CD14-positive monocyte (primary cell): Measurements from ENCODE around the gene FBXW2. TPM values are rescaled to one million over a fixed set of nuclear protein-coding genes. Genes with fewer than 3 reads are reported as not detected.
"Not testable (repeated sequence)": the region's sequence is repeated elsewhere in the genome, so short reads cannot be mapped to it uniquely, and the experiment has no call there.

ENCODE experiments used
- DNase-seq, 3 donors: peaks; one replicate each; pipeline ENCODE4 v3.0.0-alpha.2; 2011 to 2022
- H2AFZ ChIP-seq: 2 replicates; pipeline ENCODE4 v1.6.0; 2012; ENCODE audit warnings: mild to moderate bottlenecking, low read depth, low read length, inconsistent platforms; ENCODE audit not compliant: insufficient read depth, poor library complexity, severe bottlenecking
- H3K27ac ChIP-seq, 2 donors: 1 replicate in 1 of 2; 2 replicates in 1 of 2; pipeline ENCODE4 v1.5.1; 2012 to 2013; ENCODE audit warnings: low read length in 2 of 2, control low read depth in 1 of 2, inconsistent platforms in 1 of 2, low read depth in 1 of 2, mild to moderate bottlenecking in 1 of 2
- H3K27me3 ChIP-seq, 2 donors: one replicate each; pipeline versions ENCODE4 v1.6.0 to v1.6.1; 2011 to 2013; ENCODE audit warnings: low read length in 2 of 2; ENCODE audit not compliant: control insufficient read depth in 2 of 2, insufficient read depth in 2 of 2
- H3K36me3 ChIP-seq, 2 donors: replicated peaks in 1 of 2; 1 replicate in 1 of 2; 2 replicates in 1 of 2; pipeline versions ENCODE4 v1.5.1 to v1.6.1; 2012 to 2013; ENCODE audit warnings: low read length in 2 of 2, control low read depth in 1 of 2, inconsistent platforms in 1 of 2, mild to moderate bottlenecking in 1 of 2; ENCODE audit not compliant: insufficient read depth in 2 of 2, control insufficient read depth in 1 of 2
- H3K4me1 ChIP-seq, 2 donors: 1 replicate in 1 of 2; 2 replicates in 1 of 2; pipeline versions ENCODE4 v1.5.1 to v1.6.1; 2012 to 2013; ENCODE audit warnings: low read length in 2 of 2, control low read depth in 1 of 2, inconsistent platforms in 1 of 2, mild to moderate bottlenecking in 1 of 2, moderate library complexity in 1 of 2; ENCODE audit not compliant: insufficient read depth in 2 of 2, control insufficient read depth in 1 of 2
- H3K4me2 ChIP-seq: replicated peaks from 2 replicates; pipeline ENCODE3; 2012; ENCODE audit warnings: low read length, moderate library complexity, mild to moderate bottlenecking; ENCODE audit not compliant: poor library complexity, severe bottlenecking; ENCODE audit errors: extremely low read depth
- H3K4me3 ChIP-seq, 3 experiments: fragments of 200-600 bp in 1 of 3; sonication (generic) in 1 of 3; replicated peaks in 1 of 3; 1 replicate in 2 of 3; 2 replicates in 1 of 3; pipeline ENCODE4 v1.5.1; 2011 to 2013; ENCODE audit warnings: low read length in 3 of 3, mild to moderate bottlenecking in 3 of 3, control low read depth in 2 of 3, low read depth in 2 of 3, inconsistent platforms in 1 of 3, moderate library complexity in 1 of 3
- H3K79me2 ChIP-seq: 2 replicates; pipeline ENCODE4 v1.6.0; 2012; ENCODE audit warnings: mild to moderate bottlenecking, control low read depth, inconsistent platforms, low read length, moderate library complexity; ENCODE audit not compliant: insufficient read depth
- H3K9ac ChIP-seq: 2 replicates; pipeline ENCODE4 v1.6.0; 2017; ENCODE audit warnings: low read length, mild to moderate bottlenecking; ENCODE audit not compliant: insufficient read depth, poor library complexity, severe bottlenecking
- H3K9me3 ChIP-seq, 2 donors: replicated peaks in 1 of 2; 1 replicate in 1 of 2; 2 replicates in 1 of 2; pipeline versions ENCODE4 v1.5.1 to v1.6.1; 2012 to 2013; ENCODE audit warnings: low read length in 2 of 2, control low read depth in 1 of 2; ENCODE audit not compliant: control insufficient read depth in 1 of 2, insufficient read depth in 1 of 2
- H4K20me1 ChIP-seq: 2 replicates; pipeline ENCODE4 v1.6.0; 2012; ENCODE audit warnings: mild to moderate bottlenecking, low read length, control low read depth, moderate library complexity; ENCODE audit not compliant: insufficient read depth
- H3K27ac Mint-ChIP-seq, 7 donors: one replicate each; pipeline ENCODE4 v1.8.0; 2020; ENCODE audit warnings: mild to moderate bottlenecking in 7 of 7, mixed read lengths in 7 of 7, moderate library complexity in 6 of 7, inconsistent platforms in 2 of 7
- H3K27me3 Mint-ChIP-seq, 3 donors: one replicate each; pipeline ENCODE4 v1.8.0; 2021 to 2022; ENCODE audit warnings: low read depth in 3 of 3, mild to moderate bottlenecking in 3 of 3, mixed read lengths in 3 of 3, moderate library complexity in 3 of 3, inconsistent platforms in 1 of 3
- H3K36me3 Mint-ChIP-seq, 2 donors: one replicate each; pipeline ENCODE4 v1.8.0; 2020; ENCODE audit warnings: mixed read lengths in 2 of 2, inconsistent platforms in 1 of 2, mild to moderate bottlenecking in 1 of 2
- H3K4me1 Mint-ChIP-seq: one replicate; pipeline ENCODE4 v1.8.0; 2020; ENCODE audit warnings: mild to moderate bottlenecking, mixed read lengths
- H3K4me3 Mint-ChIP-seq, 2 donors: one replicate each; pipeline ENCODE4 v1.8.0; 2020; ENCODE audit warnings: mild to moderate bottlenecking in 2 of 2, mixed read lengths in 2 of 2, moderate library complexity in 1 of 2
- H3K9me3 Mint-ChIP-seq, 7 donors: one replicate each; pipeline ENCODE4 v1.8.0; 2020 to 2022; ENCODE audit warnings: mixed read lengths in 7 of 7, mild to moderate bottlenecking in 6 of 7, moderate library complexity in 6 of 7, inconsistent platforms in 2 of 7
- CTCF ChIP-seq: fragments of 200-600 bp; IDR thresholded peaks from one replicate; pipeline ENCODE4 v1.8.0; 2022; ENCODE audit warnings: antibody characterized with exemption, mild to moderate bottlenecking
- WGBS: methylation state at CpG from one replicate; pipeline ENCODE4 v1.1.5; 2013; ENCODE audit warnings: missing lambda C conversion rate; ENCODE audit not compliant: insufficient coverage; 5-methylcytosine and 5-hydroxymethylcytosine counted together
- intact Hi-C, 2 donors: fragments of 100-400 bp; cut with micrococcal nuclease; formaldehyde crosslinking; loops; one replicate each; pipeline versions ENCODE4 v1.15.0 to v1.15.1; 2023
- polyA plus RNA-seq, 3 donors: library from polyadenylated mRNA; depleted of rRNA in 1 of 3; unstranded in 2 of 3; stranded (reverse) in 1 of 3; fragments of 300-500 nt in 2 of 3; fragments of >200 nt in 1 of 3; fragmentation: Illumina TruSeq in 2 of 3; gene quantifications; 1 replicate in 2 of 3; 2 replicates in 1 of 3; pipeline ENCODE4 v1.2.3, GENCODE V29; 2012 to 2021

The FBXW2 gene
- polyA plus RNA-seq, 3 donors = 20.0 to 30.8 (median 28.9) TPM

DNA sequence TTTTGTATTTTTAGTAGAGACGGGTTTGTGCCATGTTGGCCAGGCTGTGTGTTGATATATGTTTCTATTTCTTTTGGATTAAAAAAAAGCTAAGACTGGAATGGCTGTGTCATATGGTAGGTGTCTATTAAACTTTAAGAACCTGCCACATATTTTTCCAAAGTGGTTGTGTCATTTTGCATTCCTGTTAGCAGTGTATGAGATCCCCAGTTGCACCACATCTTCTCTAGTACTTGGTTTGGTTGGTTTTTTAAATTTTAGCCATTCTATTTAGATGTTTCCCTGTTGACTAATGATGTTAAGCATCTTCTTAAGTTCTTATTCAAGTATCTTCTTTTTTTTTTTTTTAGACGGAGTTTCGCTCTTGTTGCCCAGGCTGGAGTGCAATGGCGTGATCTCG is 42.8 kb downstream of the FBXW2 start:
- Histone ChIP-seq H3K27ac (no peak overlapping the region), H3K36me3 (no peaks in the 10 kb centered on the region), H3K9ac (no peak overlapping the region), H4K20me1 (no peaks in the 10 kb centered on the region), H3K79me2 (no peaks in the 10 kb centered on the region), H3K4me1 (peaks cover 10 to 13% of the 10 kb centered on the region in 2 donors), H3K9me3 (no peaks in the 10 kb centered on the region), H3K4me2 (no peak overlapping the region), H3K27me3 (no peaks in the 10 kb centered on the region), H3K4me3 (no peak overlapping the region), H2AFZ (no peak overlapping the region)
- peaks cover 17% of the 10 kb centered on the region for H3K4me1 Mint-ChIP-seq
- H3K27ac Mint-ChIP-seq = peak overlapping the region in 1 of 7 donors; percentile 45
- H3K36me3 Mint-ChIP-seq = no peaks in the 10 kb centered on the region
- no CpG with 5 or more reads among the region's 5 CpGs for WGBS
- intact Hi-C loops = loop anchor here in 1 of 2 donors (5.0 kb wide), 1 partner anchor 322 kb away; the partner anchor contains the start of gene CNTRL
- H3K27me3 Mint-ChIP-seq = no peaks in the 10 kb centered on the region
- no peak overlapping the region for H3K4me3 Mint-ChIP-seq
- TF ChIP-seq CTCF = no peak
- DNase-seq = no peak
- H3K9me3 Mint-ChIP-seq = peaks cover 0 to 7% (median 2%) of the 10 kb centered on the region in 7 donors

- not testable (repeated sequence) for H3K27me3 Mint-ChIP-seq, H3K36me3 Mint-ChIP-seq, DNase-seq, H3K4me1 ChIP-seq, H3K9me3 ChIP-seq, H3K36me3 ChIP-seq, H3K27me3 ChIP-seq, H3K4me3 ChIP-seq, H2AFZ ChIP-seq, H4K20me1 ChIP-seq, H3K4me2 ChIP-seq, H3K4me3 Mint-ChIP-seq, H3K9ac ChIP-seq, H3K27ac Mint-ChIP-seq, H3K79me2 ChIP-seq, H3K9me3 Mint-ChIP-seq, H3K27ac ChIP-seq
- peaks cover 15% of the 10 kb centered on the region for H3K4me1 Mint-ChIP-seq
- intact Hi-C loops = loop anchor here in 1 of 2 donors (10.0 kb wide), 1 partner anchor 318 kb away; no protein-coding TSS in a partner anchor
- WGBS = 99% methylated on average over 26 of the region's 26 CpGs
Measured at GRCh38 chr9:120746366-120746765, 46.9 kb downstream of the FBXW2 start.
